GM21825 (cell line): Measurements from ENCODE around the gene ARFGAP2.

Source experiments
- ATAC-seq: cut with Tn5 transposase; IDR thresholded peaks from one replicate; pipeline ENCODE4 v1.9.1; 2021; ENCODE audit warnings: mild to moderate bottlenecking, moderate library complexity; ENCODE audit not compliant: unreplicated experiment

The ARFGAP2 gene

DNA sequence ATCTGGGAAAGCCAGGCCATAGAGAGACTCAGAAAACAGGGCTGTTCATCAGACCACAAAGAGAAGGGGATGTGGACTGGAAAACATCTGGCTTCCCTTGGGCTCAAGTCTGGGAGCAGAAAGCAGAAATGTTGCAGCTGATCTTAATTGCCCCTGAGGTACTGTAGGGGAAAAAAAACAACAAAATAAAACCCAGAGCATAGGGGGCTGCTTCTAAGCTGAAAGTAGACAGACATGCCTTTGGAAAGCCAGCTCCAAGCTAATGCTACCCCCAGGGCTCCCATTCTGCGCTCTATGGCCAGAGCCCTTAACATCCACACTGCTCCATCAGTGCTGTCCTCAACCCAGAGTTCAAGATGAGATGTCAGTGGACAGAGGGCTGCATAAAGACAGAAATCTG is 11.6 kb upstream of the ARFGAP2 start:
- no peak for ATAC-seq

DNA sequence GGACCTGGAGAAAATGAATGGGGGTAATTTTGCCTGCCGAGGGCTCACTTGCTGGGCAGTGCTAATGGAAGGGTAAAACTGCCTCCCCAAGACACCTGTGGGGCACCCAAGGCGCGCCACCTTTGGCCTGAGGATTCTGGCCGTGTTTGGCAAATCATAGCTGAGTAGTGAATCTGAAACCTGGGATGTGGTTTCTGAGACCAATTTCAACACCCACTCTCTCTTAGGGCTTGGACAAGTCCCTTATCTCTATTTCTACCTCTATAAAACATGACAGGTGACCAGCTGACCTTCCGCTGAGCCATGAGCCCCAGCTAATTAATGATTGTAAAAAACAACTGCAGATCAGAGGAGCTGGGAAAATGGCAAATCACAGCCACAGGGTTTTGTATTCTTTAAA is 11.0 kb upstream of the ARFGAP2 start:
- ATAC-seq: no peak

GRCh38 chr11:47186700-47187695 is 10.3 kb upstream of the ARFGAP2 start:
- no peak for ATAC-seq

GRCh38 chr11:47186076-47186699 is 9.5 kb upstream of the ARFGAP2 start, which contains the start of gene PACSIN3:
TSS of gene PACSIN3 (minus strand) at chr11:47186434. CDS start at chr11:47182727, 3,707 bp downstream.
- no peak for ATAC-seq

DNA sequence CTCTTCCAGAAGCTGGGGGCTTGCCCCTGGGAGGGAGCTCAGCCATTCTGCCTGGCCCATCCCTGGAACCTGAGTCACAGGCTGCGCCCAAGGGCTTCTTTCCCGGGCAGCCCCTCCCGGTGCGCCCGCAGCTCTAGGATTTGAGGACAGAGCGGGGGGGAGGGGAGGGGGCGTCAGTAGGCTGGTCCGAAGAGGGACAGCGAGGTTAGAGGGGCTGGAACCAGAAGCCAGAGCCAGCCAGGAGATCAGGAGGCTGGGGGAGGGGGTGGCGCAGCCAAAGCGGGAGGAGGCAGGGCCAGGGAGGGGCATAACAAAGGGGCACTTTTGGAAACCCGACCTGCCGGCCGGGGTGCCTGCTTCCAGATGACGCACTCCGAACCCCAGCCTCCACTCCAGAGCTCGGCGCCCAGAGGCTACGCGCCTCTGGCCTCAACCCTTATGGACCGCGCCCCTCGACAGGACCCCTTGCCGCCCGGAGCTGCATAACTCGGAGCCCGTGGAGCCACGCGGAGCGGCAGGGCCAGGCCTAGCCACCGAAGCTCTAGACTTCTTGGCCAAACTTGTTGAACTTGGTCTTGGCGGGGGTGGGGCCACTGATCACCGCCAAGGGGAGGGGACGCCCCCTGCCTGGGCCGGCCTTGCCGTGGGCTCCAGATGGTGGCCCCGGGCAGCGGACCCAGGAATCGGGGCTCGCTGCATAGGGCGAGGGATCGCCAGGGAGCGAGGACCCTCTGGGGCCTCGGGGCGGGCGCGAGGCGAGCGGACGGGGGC is 8.8 kb upstream of the ARFGAP2 start:
- no peak for ATAC-seq

DNA sequence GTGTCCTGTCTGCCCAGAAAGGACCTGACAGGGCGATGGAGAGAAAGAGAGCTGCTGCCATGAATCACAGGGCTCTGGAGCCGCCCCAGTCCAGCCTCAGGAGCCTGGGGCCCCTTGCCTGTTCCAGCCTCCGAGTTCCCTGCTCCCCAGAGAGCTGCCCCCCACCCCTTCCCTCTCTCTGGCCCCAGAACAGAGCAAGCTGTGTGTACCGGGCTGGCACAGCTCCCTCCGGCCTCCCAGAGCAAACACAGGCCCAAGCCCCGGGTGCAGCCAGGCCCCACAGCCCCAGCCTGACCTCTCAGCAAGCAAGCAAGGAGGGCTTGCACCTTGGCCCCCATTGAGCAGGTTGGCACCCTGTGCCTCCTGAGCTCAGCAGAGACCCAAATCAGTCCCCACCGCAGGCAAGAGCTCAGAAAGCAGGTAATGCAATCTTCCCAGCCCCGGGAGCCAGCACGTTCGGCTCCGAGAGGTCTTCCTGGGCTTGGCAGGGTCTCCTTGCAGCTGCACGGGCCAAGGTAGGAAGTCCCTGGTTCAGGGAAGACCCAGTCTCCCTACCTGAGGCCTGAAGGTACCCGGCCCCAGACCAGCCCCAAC is 8.1 kb upstream of the ARFGAP2 start:
- ATAC-seq: no peak

DNA sequence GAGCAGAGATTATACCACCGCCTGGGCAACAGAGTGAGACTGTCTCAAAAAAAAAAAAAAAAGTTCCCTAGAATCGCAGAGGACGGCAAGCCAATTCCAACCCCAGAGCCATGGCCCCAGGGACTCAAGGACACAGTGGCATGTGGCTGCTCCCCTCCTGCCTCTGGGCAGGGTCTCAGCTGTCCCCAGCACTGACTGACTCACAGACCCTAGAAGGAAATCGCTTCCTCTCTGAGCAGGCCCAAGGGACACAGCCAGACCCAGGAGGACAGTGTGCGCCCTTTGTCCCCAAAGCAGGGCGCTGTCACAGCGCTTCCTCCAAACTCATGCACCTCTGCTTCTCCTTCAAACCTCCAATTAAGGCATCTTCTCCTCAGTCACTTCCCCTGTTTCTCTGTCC is 7.3 kb upstream of the ARFGAP2 start:
- no peak for ATAC-seq

DNA sequence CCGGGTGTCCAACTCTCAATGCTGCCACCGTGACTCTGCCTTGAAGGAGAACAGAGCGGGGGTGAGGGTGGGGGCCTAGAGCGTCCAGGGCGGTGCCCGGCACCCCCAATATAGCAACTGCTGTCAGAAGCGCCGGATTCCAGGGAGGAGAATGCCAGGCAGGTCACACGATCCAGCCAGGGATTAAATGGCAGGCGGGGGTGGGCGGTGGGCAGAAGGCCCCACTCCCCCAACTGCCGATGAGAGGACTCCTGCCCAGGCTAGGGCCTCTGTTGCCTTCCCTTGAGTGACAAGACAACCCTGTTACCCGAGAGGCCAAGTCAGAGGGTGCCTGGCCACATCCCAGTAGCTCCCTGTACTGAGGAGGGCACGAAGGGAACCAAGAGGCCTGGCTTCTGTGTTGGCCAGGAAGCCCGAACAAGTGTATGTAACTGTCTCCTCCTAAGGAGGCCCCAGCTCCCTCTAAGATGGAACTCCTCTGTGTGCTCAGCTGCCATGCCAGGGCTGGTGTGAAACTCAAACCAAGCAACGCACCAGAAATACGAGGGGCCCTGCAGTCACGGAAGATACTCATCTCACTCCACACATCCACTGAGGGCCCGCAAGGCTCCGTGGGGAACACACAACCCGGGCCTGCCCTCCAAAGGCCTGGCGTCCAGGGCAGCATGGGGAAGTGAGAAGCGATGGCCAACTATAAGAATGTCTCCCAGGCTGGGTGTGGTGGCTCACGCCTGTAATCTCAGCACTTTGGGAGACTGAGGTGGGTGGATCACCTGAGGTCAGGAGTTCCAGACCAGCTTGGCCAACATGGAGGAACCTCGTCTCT is 6.6 kb upstream of the ARFGAP2 start:
- no peak for ATAC-seq

GRCh38 chr11:47182380-47182779 is 5.7 kb upstream of the ARFGAP2 start:
- ATAC-seq: no peak

DNA sequence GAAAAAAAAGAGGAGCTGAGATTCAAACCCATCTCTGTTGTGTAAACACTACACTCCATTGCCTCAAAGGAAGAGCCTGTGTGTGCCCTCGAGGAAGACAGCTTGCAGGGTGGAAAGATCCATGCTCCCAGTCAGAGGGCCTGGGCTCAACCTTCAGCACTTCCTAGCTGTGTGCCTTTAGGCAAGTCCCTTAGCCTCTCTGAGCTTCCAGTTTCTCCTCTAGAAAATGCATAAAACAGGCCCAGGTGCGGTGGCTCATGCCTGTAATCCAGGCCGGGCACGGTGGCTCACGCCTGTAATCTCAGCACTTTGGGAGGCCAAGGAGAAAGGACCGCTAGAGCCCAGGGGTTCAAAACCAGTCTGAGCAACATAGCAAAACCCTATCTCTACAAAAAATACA is 4.6 kb upstream of the ARFGAP2 start:
- ATAC-seq: no peak

GRCh38 chr11:47180006-47180787 is 3.5 kb upstream of the ARFGAP2 start:
- no peak for ATAC-seq

DNA sequence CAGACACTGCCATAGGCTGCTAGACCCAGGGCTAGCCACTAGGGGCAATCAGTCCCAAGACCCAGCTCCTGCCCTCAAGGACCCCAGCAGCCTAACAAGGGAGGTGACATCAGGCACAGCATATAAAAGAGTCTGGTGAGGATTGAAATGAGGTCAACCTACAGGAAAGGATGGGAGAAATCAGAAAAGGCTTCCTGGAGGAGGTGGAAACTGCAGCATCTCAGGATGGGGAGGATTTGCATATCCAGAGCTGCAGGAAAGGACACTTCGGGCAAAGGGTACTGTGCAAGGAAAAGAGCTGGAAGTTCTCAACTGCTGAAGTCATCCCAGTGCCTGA is 2.9 kb upstream of the ARFGAP2 start:
- ATAC-seq: no peak

DNA sequence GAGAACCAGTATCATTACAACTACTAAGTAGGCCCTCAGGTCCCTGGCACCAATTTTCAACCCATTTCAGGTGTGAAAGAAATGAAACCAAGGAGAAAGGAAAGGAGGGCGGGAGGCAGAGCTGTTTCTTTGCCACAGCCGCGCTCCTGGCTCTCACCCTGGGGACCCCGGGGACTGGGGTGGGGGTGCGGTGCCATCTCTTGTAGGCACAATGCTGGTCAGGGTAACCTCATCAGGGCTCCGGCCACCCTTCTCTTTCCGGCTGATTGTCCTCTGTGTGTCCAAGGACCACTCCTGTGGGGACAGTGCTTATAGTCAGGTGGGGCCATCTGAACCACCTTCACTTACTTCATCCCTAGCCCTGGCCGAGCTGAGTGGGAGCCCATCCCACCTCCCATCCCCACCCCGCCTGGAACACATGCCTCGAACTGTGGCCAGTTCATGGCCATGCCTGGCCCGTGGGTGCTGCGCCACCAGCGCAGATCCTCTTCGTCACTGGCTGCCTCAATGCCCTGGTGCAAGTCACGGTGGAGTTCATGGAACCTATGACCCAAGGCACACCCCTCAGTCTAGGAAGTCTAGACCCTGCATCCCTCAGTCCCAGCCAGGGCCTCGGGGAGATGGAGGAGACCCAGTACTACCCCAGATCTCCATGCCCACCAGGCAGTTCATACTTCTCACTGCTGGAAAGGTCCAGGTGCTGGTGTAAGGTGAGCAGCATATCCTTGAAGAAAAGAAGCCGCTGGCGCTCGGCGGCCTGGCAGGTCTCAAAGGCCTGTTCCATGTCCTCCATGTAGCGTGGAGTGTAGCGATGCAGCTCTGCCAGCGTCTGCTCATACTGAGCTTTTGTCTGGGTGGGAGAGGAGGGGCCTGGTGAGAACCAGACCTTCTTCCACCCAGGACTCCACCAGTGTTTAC is 2.3 kb upstream of the ARFGAP2 start:
- ATAC-seq: no peak

DNA sequence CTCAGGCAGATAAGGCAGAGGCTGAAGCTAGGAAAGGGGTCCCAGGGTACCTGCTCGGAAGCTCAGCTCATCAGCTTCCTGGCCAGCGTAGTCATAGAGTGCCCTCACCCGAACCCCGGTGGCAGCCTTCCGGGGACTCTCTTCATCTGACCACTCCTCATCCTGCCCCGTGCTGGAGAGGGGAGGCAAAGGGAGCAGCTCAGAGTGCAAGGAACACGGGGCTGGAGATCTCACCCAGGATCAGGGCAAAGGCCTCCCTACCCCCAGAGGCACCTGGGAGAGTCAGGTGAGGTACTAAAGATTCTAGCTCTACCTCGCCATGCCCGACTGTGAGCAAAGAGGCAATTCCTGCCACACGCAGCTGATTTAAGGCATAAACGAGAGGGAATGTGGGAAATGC is 1.6 kb upstream of the ARFGAP2 start:
- no peak for ATAC-seq

- no peak for ATAC-seq
Observed at GRCh38 chr11:47177846-47178245, 1.2 kb upstream of the ARFGAP2 start.

- peak; percentile 37 for ATAC-seq
Observed at GRCh38 chr11:47177229-47177845, 658 bp upstream of the ARFGAP2 start.

DNA sequence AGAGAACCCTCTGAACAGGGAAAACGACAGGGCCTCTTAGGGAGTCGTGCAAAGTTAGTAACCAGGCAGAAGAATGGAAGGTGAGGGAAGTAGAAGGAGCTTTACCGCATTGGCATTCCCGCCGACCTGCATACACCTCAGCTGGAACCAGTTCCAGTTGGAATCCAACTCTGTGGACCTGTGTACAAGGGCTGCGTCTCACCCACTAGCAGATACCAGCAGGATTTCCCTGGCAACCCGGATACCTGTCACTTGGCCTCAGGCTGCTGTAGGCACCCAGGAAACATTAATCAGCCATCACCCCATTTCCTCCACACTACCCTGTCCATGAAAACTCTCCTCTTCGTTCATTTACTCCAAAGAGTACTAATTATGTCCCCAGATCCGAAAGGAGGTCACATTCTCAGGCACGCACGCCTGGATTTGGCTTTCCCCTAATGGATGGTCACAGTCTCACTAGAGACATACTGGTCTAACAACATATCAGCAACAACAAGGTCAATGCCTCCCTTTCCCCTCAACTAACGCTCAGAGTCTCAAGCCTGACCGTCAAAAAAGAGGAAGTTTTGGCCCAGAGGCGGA is 842 bp downstream of the ARFGAP2 start:
- ATAC-seq: no peak
